T-cell (primary cell): Measurements from ENCODE around the gene TAS2R50. TPM values are rescaled to one million over a fixed set of nuclear protein-coding genes. Genes with fewer than 3 reads are reported as not detected.

Source experiments
- ATAC-seq, 4 experiments: fragments of 200-7000 bp in 3 of 4; fragments of 150-1000 bp in 1 of 4; cut with Tn5 transposase; replicated peaks in 1 of 4; 1 replicate in 3 of 4; 2 replicates in 1 of 4; pipeline ENCODE4 v1.10.0; 2021; ENCODE audit warnings: moderate library complexity in 3 of 4, mild to moderate bottlenecking in 2 of 4, moderate number of reproducible peaks in 1 of 4
- CTCF ChIA-PET, 2 donors: fragments of 300-600 bp; sonication (Branson Sonifier 250); formaldehyde crosslinking; loops; one replicate each; lab custom pipeline; 2022; ENCODE audit warnings: antibody characterized with exemption in 2 of 2; lab: Charles Lee
- POLR2A ChIA-PET, 2 donors: fragments of 300-600 bp; sonication (Branson Sonifier 250); formaldehyde crosslinking; loops; one replicate each; lab custom pipeline; 2022; ENCODE audit warnings: antibody characterized with exemption in 2 of 2; lab: Charles Lee
- DNase-seq, 35 experiments: peaks; one replicate each; pipeline versions ENCODE4 v3.0.0 to v3.0.0-alpha.2; 2013 to 2023
- H3K27ac ChIP-seq: one replicate; pipeline ENCODE4 v1.5.1; 2013; ENCODE audit warnings: low read length
- H3K27me3 ChIP-seq, 2 experiments: replicated peaks in 1 of 2; 1 replicate in 1 of 2; 2 replicates in 1 of 2; pipeline versions ENCODE4 v1.6.1 to v1.7.0; 2013; ENCODE audit warnings: low read length in 1 of 2, mixed read lengths in 1 of 2; ENCODE audit not compliant: control insufficient read depth in 2 of 2, insufficient read depth in 2 of 2; ENCODE audit errors: extremely low read depth in 1 of 2
- H3K36me3 ChIP-seq, 2 donors: 1 replicate in 1 of 2; 2 replicates in 1 of 2; pipeline versions ENCODE4 v1.6.1 to v1.7.0; 2013; ENCODE audit warnings: low read length in 1 of 2; ENCODE audit not compliant: control insufficient read depth in 2 of 2, insufficient read depth in 1 of 2; ENCODE audit errors: extremely low read depth in 1 of 2
- H3K4me1 ChIP-seq, 2 experiments: 1 replicate in 1 of 2; 2 replicates in 1 of 2; pipeline versions ENCODE4 v1.6.1 to v1.7.0; 2013; ENCODE audit warnings: low read length in 2 of 2, mixed read lengths in 1 of 2; ENCODE audit not compliant: insufficient read depth in 2 of 2, control insufficient read depth in 1 of 2; ENCODE audit errors: extremely low read depth in 1 of 2
- H3K4me3 ChIP-seq, 2 donors: 1 replicate in 1 of 2; 2 replicates in 1 of 2; pipeline versions ENCODE4 v1.5.1 to v1.7.0; 2013; ENCODE audit warnings: mild to moderate bottlenecking in 2 of 2, low read length in 1 of 2, moderate library complexity in 1 of 2; ENCODE audit not compliant: control insufficient read depth in 1 of 2; ENCODE audit errors: extremely low read depth in 1 of 2
- H3K9me3 ChIP-seq: 2 replicates; pipeline ENCODE4 v1.7.0; 2013
- H3K27ac Mint-ChIP-seq, 2 donors: one replicate each; pipeline ENCODE4 v1.8.0; 2020 to 2021; ENCODE audit warnings: mild to moderate bottlenecking in 2 of 2, mixed read lengths in 2 of 2
- H3K27me3 Mint-ChIP-seq, 2 donors: one replicate each; pipeline ENCODE4 v1.8.0; 2021 to 2022; ENCODE audit warnings: mixed read lengths in 2 of 2
- H3K36me3 Mint-ChIP-seq: one replicate; pipeline ENCODE4 v1.8.0; 2021; ENCODE audit warnings: mixed read lengths
- H3K4me1 Mint-ChIP-seq, 3 donors: one replicate each; pipeline ENCODE4 v1.8.0; 2020 to 2022; ENCODE audit warnings: mixed read lengths in 3 of 3, mild to moderate bottlenecking in 1 of 3
- H3K4me3 Mint-ChIP-seq, 3 donors: one replicate each; pipeline ENCODE4 v1.8.0; 2020 to 2022; ENCODE audit warnings: mild to moderate bottlenecking in 3 of 3, mixed read lengths in 3 of 3, moderate library complexity in 3 of 3
- H3K9me3 Mint-ChIP-seq, 3 donors: one replicate each; pipeline ENCODE4 v1.8.0; 2020 to 2022; ENCODE audit warnings: mixed read lengths in 3 of 3
- WGBS: methylation state at CpG from one replicate; pipeline ENCODE4 v1.1.5; 2013; ENCODE audit warnings: missing lambda C conversion rate; ENCODE audit not compliant: insufficient coverage; 5-methylcytosine and 5-hydroxymethylcytosine counted together
- total RNA-seq, 35 experiments: library from RNA in 6 of 35; stranded (reverse) in 6 of 35; fragments of 120-200 nt in 1 of 35; gene quantifications; one replicate each; pipeline versions ENCODE4 v1.2.1 to v1.2.4 and lab custom pipeline; 2013 to 2026

Gene TAS2R50
- total RNA-seq, 5 donors from 2014 or later (not counting 1 experiment from before 2014, with no cell fraction given): 0.61 to 2.2 (median 1.5) TPM

DNA sequence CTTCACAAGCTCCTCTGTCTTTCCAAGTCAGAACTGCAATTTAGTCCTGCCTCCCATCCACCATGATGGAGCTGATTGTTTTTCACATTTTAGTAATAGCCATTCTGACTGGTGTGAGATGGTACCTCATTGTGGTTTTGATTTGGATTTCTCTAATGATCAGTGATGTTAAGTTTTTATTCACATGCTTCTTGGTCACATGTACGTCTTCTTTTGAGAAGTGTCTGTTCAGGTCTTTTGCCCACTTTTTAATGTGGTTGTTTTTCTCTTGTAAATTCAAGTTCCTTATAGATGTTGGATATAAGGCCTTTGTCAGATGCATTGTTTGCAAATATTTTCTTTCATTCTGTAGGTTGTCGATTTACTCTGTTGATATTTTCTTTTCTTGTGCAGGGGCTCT, 43.5 kb downstream of the TAS2R50 start:
- ATAC-seq (no peak), DNase-seq (no peak)
- Mint-ChIP-seq H3K36me3 (peaks cover 28% of the 10 kb centered on the region), H3K4me1 (peaks cover 0 to 6% (median 6%) of the 10 kb centered on the region in 3 donors), H3K27me3 (no peaks in the 10 kb centered on the region), H3K4me3 (no peak overlapping the region), H3K9me3 (peaks cover 5 to 13% (median 12%) of the 10 kb centered on the region in 3 donors), H3K27ac (no peak overlapping the region)
- no peaks in the 10 kb centered on the region for H3K4me1 ChIP-seq
- CTCF ChIA-PET: no interaction called here
- POLR2A ChIA-PET: interaction anchor here in 1 of 2 donors (0.5 kb wide), 1 partner anchor 381 kb away, joined by 4 read pairs; no protein-coding TSS in a partner anchor
- H3K27me3 ChIP-seq: no peaks in the 10 kb centered on the region
- H3K27ac ChIP-seq: no peak overlapping the region
- no peaks in the 10 kb centered on the region for H3K9me3 ChIP-seq
- no peak overlapping the region for H3K4me3 ChIP-seq
- no CpG with 5 or more reads among the region's 2 CpGs for WGBS
- H3K36me3 ChIP-seq: no peaks in the 10 kb centered on the region

DNA sequence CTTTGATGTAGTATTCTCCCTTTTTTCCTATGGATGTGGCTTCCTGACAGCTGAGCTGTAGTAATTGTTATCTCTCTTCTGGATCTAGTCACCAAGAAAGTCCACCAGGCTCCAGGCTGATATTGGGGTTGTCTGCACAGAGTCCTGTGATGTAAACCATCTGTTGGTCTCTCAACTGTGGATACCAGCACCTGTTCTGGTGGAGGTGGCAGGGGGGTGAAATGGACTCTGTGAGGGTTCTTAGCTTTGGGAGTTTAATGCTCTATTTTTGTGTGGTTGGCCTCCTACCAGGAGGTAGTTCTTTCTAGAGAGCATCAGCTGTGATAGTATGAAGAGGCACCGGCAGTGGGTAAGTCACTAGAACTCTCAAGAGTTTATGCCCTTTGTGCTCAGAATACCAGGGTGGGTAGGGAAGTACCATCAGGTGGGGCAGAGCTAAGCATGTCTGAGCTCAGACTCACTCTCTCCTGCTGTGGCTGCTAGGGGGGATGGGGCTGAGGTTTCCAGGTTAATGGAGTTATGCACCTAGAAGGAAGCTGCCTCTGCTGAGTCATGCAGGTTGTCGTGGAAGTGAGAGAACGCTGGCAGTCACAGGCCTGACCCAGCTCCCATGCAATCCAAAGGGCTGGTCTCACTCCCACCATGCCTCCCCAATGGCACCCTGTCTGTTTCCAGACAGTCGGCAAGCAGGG, 44.6 kb downstream of the TAS2R50 start:
- H3K27ac Mint-ChIP-seq: peak overlapping the region in 1 of 2 donors; percentile 12
- DNase-seq (no peak), ATAC-seq (peak in 2 of 4 experiments; percentile 19 to 31)
- H3K4me1 Mint-ChIP-seq: peaks cover 0 to 6% (median 6%) of the 10 kb centered on the region in 3 donors
- WGBS: 70% methylated on average over 4 of the region's 4 CpGs
- Histone ChIP-seq H3K27me3 (no peaks in the 10 kb centered on the region), H3K27ac (no peak overlapping the region), H3K4me3 (no peak overlapping the region), H3K4me1 (no peaks in the 10 kb centered on the region), H3K36me3 (no peaks in the 10 kb centered on the region), H3K9me3 (no peaks in the 10 kb centered on the region)
- peaks cover 20% of the 10 kb centered on the region for H3K36me3 Mint-ChIP-seq
- peaks cover 2 to 5% (median 4%) of the 10 kb centered on the region in 3 donors for H3K9me3 Mint-ChIP-seq
- ChIA-PET CTCF (no interaction called here), POLR2A (no interaction called here)
- H3K27me3 Mint-ChIP-seq: no peaks in the 10 kb centered on the region
- no peak overlapping the region for H3K4me3 Mint-ChIP-seq

DNA sequence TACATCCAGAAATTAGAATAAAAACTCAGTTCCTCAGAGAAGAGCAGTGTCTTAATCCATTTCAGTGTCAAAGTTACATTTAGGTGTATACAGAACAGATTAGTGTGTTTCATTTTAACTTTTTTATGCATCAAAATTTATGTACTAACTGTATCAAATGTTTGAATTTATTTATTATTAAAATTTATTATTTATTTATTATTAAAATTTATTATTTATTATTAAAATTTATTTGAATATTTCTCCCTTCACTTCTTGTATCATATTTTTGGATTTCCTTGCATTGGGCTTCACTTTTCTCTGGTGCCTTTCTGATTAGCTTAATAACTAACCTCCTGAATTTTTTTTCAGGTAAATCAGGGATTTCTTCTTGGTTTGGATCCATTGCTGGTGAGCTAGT, 45.3 kb downstream of the TAS2R50 start:
- Histone ChIP-seq H3K9me3 (no peaks in the 10 kb centered on the region), H3K27ac (no peak overlapping the region), H3K4me1 (no peaks in the 10 kb centered on the region), H3K36me3 (no peaks in the 10 kb centered on the region), H3K4me3 (no peak overlapping the region), H3K27me3 (no peaks in the 10 kb centered on the region)
- DNase-seq: no peak
- ChIA-PET CTCF (no interaction called here), POLR2A (no interaction called here)
- H3K27me3 Mint-ChIP-seq: no peaks in the 10 kb centered on the region
- H3K27ac Mint-ChIP-seq: no peak overlapping the region
- peaks cover 17% of the 10 kb centered on the region for H3K36me3 Mint-ChIP-seq
- ATAC-seq: no peak
- no peak overlapping the region for H3K4me3 Mint-ChIP-seq
- H3K4me1 Mint-ChIP-seq: peaks cover 0 to 6% (median 6%) of the 10 kb centered on the region in 3 donors
- no peaks in the 10 kb centered on the region for H3K9me3 Mint-ChIP-seq

DNA sequence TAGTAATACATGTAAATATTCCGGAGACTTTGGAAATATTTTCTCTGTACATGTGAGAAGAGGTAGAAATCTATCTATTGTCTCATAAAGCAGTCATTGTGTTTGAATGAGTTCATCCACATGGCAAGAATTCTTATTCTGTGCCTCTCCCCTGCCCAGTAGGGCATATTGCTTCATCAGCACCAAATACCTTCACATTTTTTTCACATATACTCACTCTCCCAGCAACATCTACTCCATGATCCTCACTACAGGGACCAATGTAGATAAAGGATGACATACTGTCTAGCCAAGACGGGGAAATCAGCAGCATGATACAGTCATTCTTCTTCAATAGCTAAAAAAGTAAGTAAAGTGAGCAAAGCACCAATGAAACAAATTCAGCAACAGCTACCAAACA, 46.3 kb downstream of the TAS2R50 start:
- Histone ChIP-seq H3K9me3 (no peaks in the 10 kb centered on the region), H3K36me3 (no peaks in the 10 kb centered on the region), H3K4me3 (no peak overlapping the region), H3K4me1 (no peaks in the 10 kb centered on the region), H3K27me3 (no peaks in the 10 kb centered on the region), H3K27ac (no peak overlapping the region)
- no CpG with 5 or more reads among the region's 2 CpGs for WGBS
- Mint-ChIP-seq H3K27ac (no peak overlapping the region), H3K4me3 (no peak overlapping the region), H3K4me1 (peaks cover 0 to 6% (median 6%) of the 10 kb centered on the region in 3 donors), H3K27me3 (no peaks in the 10 kb centered on the region), H3K36me3 (peaks cover 15% of the 10 kb centered on the region), H3K9me3 (no peaks in the 10 kb centered on the region)
- DNase-seq (no peak), ATAC-seq (no peak)
- ChIA-PET CTCF (no interaction called here), POLR2A (no interaction called here)

DNA sequence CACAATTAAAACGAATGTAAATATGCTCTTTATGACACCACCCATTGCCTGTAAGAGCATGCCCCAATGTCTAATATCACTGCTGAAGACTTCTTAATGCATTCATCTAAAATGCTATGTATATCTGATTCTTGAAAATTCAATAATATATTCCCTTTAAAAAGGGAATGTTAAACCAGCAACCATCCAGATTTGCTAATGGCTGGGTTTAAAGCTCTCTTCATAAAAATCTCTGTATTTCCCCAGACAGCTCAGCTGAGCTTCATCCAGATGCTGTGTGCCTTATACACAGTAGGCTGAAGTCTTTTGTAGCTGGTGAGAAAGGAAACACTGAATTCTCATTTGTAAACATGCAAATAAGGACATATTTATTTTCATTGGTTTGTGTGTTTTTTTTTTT, 47.5 kb downstream of the TAS2R50 start, which contains the start of gene TAS2R14:
TSS of gene TAS2R14 (minus strand) at position 101 of the 400 bp plus-strand sequence. CDS start at position 45, 56 bp downstream.
- no peak within 1 kb of the TSS for H3K4me3 ChIP-seq
- H3K27me3 Mint-ChIP-seq: no peaks in the 10 kb centered on the region
- no peaks in the 10 kb centered on the region for H3K4me1 ChIP-seq
- peaks cover 0 to 6% (median 6%) of the 10 kb centered on the region in 3 donors for H3K4me1 Mint-ChIP-seq
- no peak within 1 kb of the TSS for H3K4me3 Mint-ChIP-seq
- ATAC-seq: no peak
- H3K27me3 ChIP-seq: no peaks in the 10 kb centered on the region
- H3K27ac ChIP-seq: no peak within 1 kb of the TSS
- H3K36me3 ChIP-seq: no peaks in the 10 kb centered on the region
- POLR2A ChIA-PET: interaction anchor here in 1 of 2 donors (0.7 kb wide), 1 partner anchor 25 kb away, joined by 5 read pairs; no protein-coding TSS in a partner anchor
- H3K27ac Mint-ChIP-seq: no peak within 1 kb of the TSS
- 100% methylated on average over 1 of the region's 1 CpG for WGBS
- no peak for DNase-seq
- no peaks in the 10 kb centered on the region for H3K9me3 ChIP-seq
- CTCF ChIA-PET: no interaction called here
- peaks cover 12% of the 10 kb centered on the region for H3K36me3 Mint-ChIP-seq
- H3K9me3 Mint-ChIP-seq: no peaks in the 10 kb centered on the region

DNA sequence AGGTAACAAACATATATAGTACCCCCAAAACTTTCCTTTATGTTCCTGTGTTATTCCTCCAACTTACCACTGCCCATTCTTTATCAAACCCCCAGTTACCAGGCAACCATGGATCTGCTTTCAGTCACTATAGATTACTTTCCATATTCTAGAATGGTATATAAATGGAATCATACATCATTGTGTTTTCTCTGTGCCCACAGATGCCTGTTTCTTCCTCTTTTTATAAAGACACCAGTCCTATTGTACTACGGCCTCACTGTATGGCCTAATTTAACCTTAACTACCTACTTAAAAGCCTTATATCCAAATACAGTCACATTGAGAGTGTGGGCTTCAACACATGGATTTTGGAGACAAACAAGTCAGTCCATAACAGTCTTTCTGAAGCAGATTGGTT, 50.2 kb downstream of the TAS2R50 start:
- DNase-seq (no peak), ATAC-seq (no peak)
- H3K36me3 ChIP-seq: no peaks in the 10 kb centered on the region
- no peaks in the 10 kb centered on the region for H3K27me3 ChIP-seq
- Mint-ChIP-seq H3K4me1 (peaks cover 0 to 2% (median under 1%) of the 10 kb centered on the region in 3 donors), H3K4me3 (no peak overlapping the region), H3K36me3 (peaks cover 16% of the 10 kb centered on the region), H3K9me3 (no peaks in the 10 kb centered on the region), H3K27me3 (no peaks in the 10 kb centered on the region), H3K27ac (no peak overlapping the region)
- H3K4me3 ChIP-seq: no peak overlapping the region
- no CpG with 5 or more reads among the region's 1 CpG for WGBS
- POLR2A ChIA-PET: no interaction called here
- H3K9me3 ChIP-seq: no peaks in the 10 kb centered on the region
- H3K27ac ChIP-seq: no peak overlapping the region
- no peaks in the 10 kb centered on the region for H3K4me1 ChIP-seq
- CTCF ChIA-PET: no interaction called here
